Neural cell (in vitro differentiated cells): ENCODE measurements around the gene ARHGEF19. TPM values are rescaled to one million over a fixed set of nuclear protein-coding genes. Genes with fewer than 3 reads are reported as not detected.

ENCODE experiments used
- H2AFZ ChIP-seq: fragments of 200-600, 300-800 bp; sonication (generic), shearing (Covaris generic); 2 replicates; pipeline ENCODE4 v1.6.0; 2014; ENCODE audit warnings: low read depth, mild to moderate bottlenecking, antibody characterized with exemption, low read length, moderate library complexity
- H3F3A ChIP-seq: fragments of 200-600 bp; shearing (Covaris generic); 2 replicates; pipeline ENCODE4 v1.6.1; 2016; ENCODE audit warnings: mild to moderate bottlenecking, moderate library complexity, mixed read lengths, antibody characterized with exemption, low read length; ENCODE audit not compliant: insufficient read depth, poor library complexity, severe bottlenecking
- H3K27ac ChIP-seq: fragments of 200-600, 300-800 bp; sonication (generic), shearing (Covaris generic); 2 replicates; pipeline ENCODE4 v1.5.1; 2014; ENCODE audit warnings: mild to moderate bottlenecking, low read length, moderate library complexity
- H3K27me3 ChIP-seq: fragments of 300-800, 200-600 bp; sonication (generic), shearing (Covaris generic); 2 replicates; pipeline ENCODE4 v1.6.0; 2014; ENCODE audit warnings: mild to moderate bottlenecking, low read depth, low read length, moderate library complexity; ENCODE audit not compliant: insufficient read depth
- H3K36me3 ChIP-seq: fragments of 300-800, 200-600 bp; sonication (generic), shearing (Covaris generic); 2 replicates; pipeline ENCODE4 v1.5.1; 2014; ENCODE audit warnings: mild to moderate bottlenecking, antibody characterized with exemption, low read length, moderate library complexity; ENCODE audit not compliant: insufficient read depth
- H3K4me2 ChIP-seq: fragments of 300-800, 200-600 bp; sonication (generic), shearing (Covaris generic); 2 replicates; pipeline ENCODE4 v1.6.0; 2014; ENCODE audit warnings: mild to moderate bottlenecking, low read length
- H3K4me3 ChIP-seq: fragments of 300-800, 200-600 bp; sonication (generic), shearing (Covaris generic); 2 replicates; pipeline ENCODE4 v1.5.1; 2014; ENCODE audit warnings: mild to moderate bottlenecking, low read length, moderate library complexity
- H3K79me2 ChIP-seq: fragments of 200-600 bp; shearing (Covaris generic); replicated peaks from 2 replicates; pipeline ENCODE4 v1.6.0; 2014; ENCODE audit warnings: mild to moderate bottlenecking, low read length, moderate library complexity; ENCODE audit not compliant: insufficient read depth
- H3K9ac ChIP-seq: fragments of 300-800, 200-600 bp; sonication (generic), shearing (Covaris generic); 2 replicates; pipeline ENCODE4 v1.6.1; 2016; ENCODE audit warnings: mild to moderate bottlenecking, low read length, mixed read lengths
- H3K9me2 ChIP-seq: fragments of 200-600 bp; shearing (Covaris generic); 2 replicates; pipeline ENCODE4 v1.6.1; 2016; ENCODE audit warnings: mild to moderate bottlenecking, low read length, mixed read lengths; ENCODE audit not compliant: insufficient read depth
- H3K9me3 ChIP-seq: fragments of 200-600, 300-800 bp; sonication (generic), shearing (Covaris generic); 2 replicates; pipeline ENCODE4 v1.6.1; 2016; ENCODE audit warnings: mild to moderate bottlenecking, mixed run types, low read length, moderate library complexity, mixed read lengths
- H4K20me1 ChIP-seq: fragments of 200-600 bp; shearing (Covaris generic); 2 replicates; pipeline ENCODE4 v1.6.1; 2016; ENCODE audit warnings: mild to moderate bottlenecking, mixed run types; ENCODE audit not compliant: insufficient read depth
- CTCF ChIP-seq: fragments of 450-650 bp; IDR thresholded peaks from 2 replicates; pipeline ENCODE4 v1.5.1; 2014; ENCODE audit warnings: antibody characterized with exemption, mild to moderate bottlenecking, moderate library complexity; ENCODE audit not compliant: poor library complexity, severe bottlenecking
- EP300 ChIP-seq: fragments of 450-650 bp; conservative IDR thresholded peaks from 2 replicates; pipeline ENCODE4 v1.6.1; 2014; ENCODE audit warnings: antibody characterized with exemption, mild to moderate bottlenecking, moderate library complexity; ENCODE audit not compliant: poor library complexity, severe bottlenecking
- EZH2 ChIP-seq: fragments of 200-600, 300-800 bp; shearing (Covaris generic), sonication (generic); IDR thresholded peaks from 2 replicates; pipeline ENCODE4 v1.6.1; 2014; ENCODE audit warnings: antibody characterized with exemption, low read length, borderline replicate concordance, mild to moderate bottlenecking; ENCODE audit not compliant: insufficient read depth, poor library complexity, severe bottlenecking
- MXI1 ChIP-seq: fragments of 450-650 bp; conservative IDR thresholded peaks from 2 replicates; pipeline ENCODE4 v1.6.1; 2014; ENCODE audit warnings: antibody characterized with exemption, mild to moderate bottlenecking; ENCODE audit not compliant: poor library complexity, severe bottlenecking
- POLR2AphosphoS5 ChIP-seq: IDR thresholded peaks from 2 replicates; pipeline ENCODE4 v1.6.1; 2012
- RAD21 ChIP-seq: fragments of 450-650 bp; conservative IDR thresholded peaks from 2 replicates; pipeline ENCODE4 v1.6.1; 2014; ENCODE audit warnings: antibody characterized with exemption, mild to moderate bottlenecking, moderate library complexity
- SMC3 ChIP-seq: fragments of 450-650 bp; conservative IDR thresholded peaks from 2 replicates; pipeline ENCODE4 v1.6.1; 2014; ENCODE audit warnings: antibody characterized with exemption, mild to moderate bottlenecking, moderate library complexity; ENCODE audit not compliant: poor library complexity
- TAF1 ChIP-seq: IDR thresholded peaks from 2 replicates; pipeline ENCODE4 v1.6.1; 2012; ENCODE audit warnings: low read depth
- polyA plus RNA-seq: library from polyadenylated mRNA; depleted of rRNA; stranded (reverse); fragments of >200 nt; gene quantifications from 2 replicates; pipeline ENCODE4 v1.2.3, GENCODE V29; 2014
- small RNA-seq, 3 experiments: library from RNA; depleted of rRNA; stranded (forward); fragments of <200 nt; gene quantifications; one replicate each; pipeline ENCODE3, GENCODE V24; 2012
- TF ChIP-seq, protein P1 (sequence below): IDR thresholded peaks from 2 replicates; pipeline ENCODE4 v1.6.1; 2012; ENCODE audit warnings: borderline replicate concordance

Gene ARHGEF19
- polyA plus RNA-seq, 1 donor from 2014 or later: 0.93 TPM

DNA sequence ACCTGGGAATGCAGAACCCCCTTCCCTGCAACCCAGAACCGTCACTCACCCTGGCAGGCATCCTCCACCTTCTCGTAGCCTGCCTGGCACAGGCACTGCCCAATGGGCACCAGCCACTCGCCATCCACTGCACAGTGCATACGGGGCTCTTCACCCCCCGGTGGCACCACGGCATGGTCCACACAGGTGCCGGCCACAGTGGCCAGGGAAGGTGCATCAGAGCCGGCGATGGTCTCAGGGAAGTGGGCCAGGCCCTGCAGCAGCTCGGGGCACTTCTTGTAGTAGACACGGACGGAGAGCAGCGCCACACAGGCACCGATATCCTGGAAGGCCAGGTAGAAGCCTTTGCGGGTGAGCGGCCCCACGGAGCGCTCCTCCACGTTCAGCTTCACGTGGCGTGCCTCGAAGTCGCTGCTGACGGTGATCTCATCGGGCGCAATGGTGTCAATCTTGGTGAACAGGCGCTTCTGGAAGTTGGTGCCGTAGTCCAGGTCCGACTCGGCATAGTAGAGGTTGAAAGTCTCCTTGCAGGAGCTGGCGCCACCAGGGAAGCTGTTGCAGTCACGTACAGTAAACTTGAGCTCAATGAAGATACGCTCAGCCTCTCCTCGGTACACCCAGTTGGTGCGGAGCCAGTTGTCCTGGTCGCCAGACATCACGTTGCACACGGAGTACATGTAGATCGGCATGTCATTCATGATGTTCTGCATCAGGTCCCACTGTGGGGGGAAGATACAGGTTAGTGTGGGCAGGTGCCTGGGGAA is 63.9 kb downstream of the ARHGEF19 start:
- no peak overlapping the region for H3K27ac ChIP-seq
- H3K4me3 ChIP-seq: no peak overlapping the region
- peaks cover 8% of the 10 kb centered on the region for H3K79me2 ChIP-seq
- H3F3A ChIP-seq: no peaks in the 10 kb centered on the region
- H3K9me3 ChIP-seq: no peaks in the 10 kb centered on the region
- H3K27me3 ChIP-seq: no peaks in the 10 kb centered on the region
- no peak overlapping the region for H3K9ac ChIP-seq
- no peak overlapping the region for H2AFZ ChIP-seq
- H3K9me2 ChIP-seq: no peaks in the 10 kb centered on the region
- TF ChIP-seq TAF1 (no peak), EP300 (no peak), SMC3 (no peak), CTCF (no peak), RAD21 (no peak), EZH2 (no peak), MXI1 (no peak), POLR2AphosphoS5 (no peak)
- TF ChIP-seq, protein P1, sequence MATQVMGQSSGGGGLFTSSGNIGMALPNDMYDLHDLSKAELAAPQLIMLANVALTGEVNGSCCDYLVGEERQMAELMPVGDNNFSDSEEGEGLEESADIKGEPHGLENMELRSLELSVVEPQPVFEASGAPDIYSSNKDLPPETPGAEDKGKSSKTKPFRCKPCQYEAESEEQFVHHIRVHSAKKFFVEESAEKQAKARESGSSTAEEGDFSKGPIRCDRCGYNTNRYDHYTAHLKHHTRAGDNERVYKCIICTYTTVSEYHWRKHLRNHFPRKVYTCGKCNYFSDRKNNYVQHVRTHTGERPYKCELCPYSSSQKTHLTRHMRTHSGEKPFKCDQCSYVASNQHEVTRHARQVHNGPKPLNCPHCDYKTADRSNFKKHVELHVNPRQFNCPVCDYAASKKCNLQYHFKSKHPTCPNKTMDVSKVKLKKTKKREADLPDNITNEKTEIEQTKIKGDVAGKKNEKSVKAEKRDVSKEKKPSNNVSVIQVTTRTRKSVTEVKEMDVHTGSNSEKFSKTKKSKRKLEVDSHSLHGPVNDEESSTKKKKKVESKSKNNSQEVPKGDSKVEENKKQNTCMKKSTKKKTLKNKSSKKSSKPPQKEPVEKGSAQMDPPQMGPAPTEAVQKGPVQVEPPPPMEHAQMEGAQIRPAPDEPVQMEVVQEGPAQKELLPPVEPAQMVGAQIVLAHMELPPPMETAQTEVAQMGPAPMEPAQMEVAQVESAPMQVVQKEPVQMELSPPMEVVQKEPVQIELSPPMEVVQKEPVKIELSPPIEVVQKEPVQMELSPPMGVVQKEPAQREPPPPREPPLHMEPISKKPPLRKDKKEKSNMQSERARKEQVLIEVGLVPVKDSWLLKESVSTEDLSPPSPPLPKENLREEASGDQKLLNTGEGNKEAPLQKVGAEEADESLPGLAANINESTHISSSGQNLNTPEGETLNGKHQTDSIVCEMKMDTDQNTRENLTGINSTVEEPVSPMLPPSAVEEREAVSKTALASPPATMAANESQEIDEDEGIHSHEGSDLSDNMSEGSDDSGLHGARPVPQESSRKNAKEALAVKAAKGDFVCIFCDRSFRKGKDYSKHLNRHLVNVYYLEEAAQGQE: no peak
- no peak overlapping the region for H3K4me2 ChIP-seq
- no peaks in the 10 kb centered on the region for H4K20me1 ChIP-seq
- H3K36me3 ChIP-seq: no peaks in the 10 kb centered on the region

Small RNA genes lying within 50 kb of the gene (small RNA-seq; reads per million reads assigned to genes)
- 0 reads per million in 3 experiments for gene MT1XP1

Other genes with a start within 250 kb of the ARHGEF19 start
- 114 and 137 TPM in 2 replicates for gene ZBTB17, start 236.6 kb downstream of the ARHGEF19 start, polyA plus RNA-seq
- gene SRARP, start 208.4 kb downstream of the ARHGEF19 start, polyA plus RNA-seq: not detected in 2 replicates
- gene HSPB7, start 194.6 kb downstream of the ARHGEF19 start, polyA plus RNA-seq: 0.10 TPM in 1 of 2 replicates, not detected in the other
- gene CLCNKA, start 190.6 kb downstream of the ARHGEF19 start, polyA plus RNA-seq: not detected in 2 replicates
- gene CLCNKB, start 168.9 kb downstream of the ARHGEF19 start, polyA plus RNA-seq: not detected in 2 replicates
- gene FAM131C, start 139.0 kb downstream of the ARHGEF19 start, polyA plus RNA-seq: 0.84 and 0.97 TPM in 2 replicates
- 0.63 and 0.66 TPM in 2 replicates for gene EPHA2, start 56.6 kb downstream of the ARHGEF19 start, polyA plus RNA-seq
- gene CPLANE2, start 24.5 kb upstream of the ARHGEF19 start, polyA plus RNA-seq: 5.7 and 8.2 TPM in 2 replicates
- gene FBXO42, start 139.8 kb upstream of the ARHGEF19 start, polyA plus RNA-seq: 30.1 and 31.9 TPM in 2 replicates
- 13.6 and 17.6 TPM in 2 replicates for gene SZRD1, start 154.6 kb upstream of the ARHGEF19 start, polyA plus RNA-seq
- 0.15 and 0.68 TPM in 2 replicates for gene SPATA21, start 224.8 kb upstream of the ARHGEF19 start, polyA plus RNA-seq
- 69.3 and 80.2 TPM in 2 replicates for gene NECAP2, start 228.1 kb upstream of the ARHGEF19 start, polyA plus RNA-seq